GM18520 (cell line): ENCODE measurements around the gene HGD.
A peak's percentile ranks its signal among the peaks of the same experiment; 100 is the strongest.
"Not testable (repeated sequence)": the region's sequence is repeated elsewhere in the genome, so short reads cannot be mapped to it uniquely, and the experiment has no call there.

Source experiments
- ATAC-seq: cut with Tn5 transposase; IDR thresholded peaks from one replicate; pipeline ENCODE4 v1.9.1; 2021; ENCODE audit not compliant: unreplicated experiment

HGD gene

DNA sequence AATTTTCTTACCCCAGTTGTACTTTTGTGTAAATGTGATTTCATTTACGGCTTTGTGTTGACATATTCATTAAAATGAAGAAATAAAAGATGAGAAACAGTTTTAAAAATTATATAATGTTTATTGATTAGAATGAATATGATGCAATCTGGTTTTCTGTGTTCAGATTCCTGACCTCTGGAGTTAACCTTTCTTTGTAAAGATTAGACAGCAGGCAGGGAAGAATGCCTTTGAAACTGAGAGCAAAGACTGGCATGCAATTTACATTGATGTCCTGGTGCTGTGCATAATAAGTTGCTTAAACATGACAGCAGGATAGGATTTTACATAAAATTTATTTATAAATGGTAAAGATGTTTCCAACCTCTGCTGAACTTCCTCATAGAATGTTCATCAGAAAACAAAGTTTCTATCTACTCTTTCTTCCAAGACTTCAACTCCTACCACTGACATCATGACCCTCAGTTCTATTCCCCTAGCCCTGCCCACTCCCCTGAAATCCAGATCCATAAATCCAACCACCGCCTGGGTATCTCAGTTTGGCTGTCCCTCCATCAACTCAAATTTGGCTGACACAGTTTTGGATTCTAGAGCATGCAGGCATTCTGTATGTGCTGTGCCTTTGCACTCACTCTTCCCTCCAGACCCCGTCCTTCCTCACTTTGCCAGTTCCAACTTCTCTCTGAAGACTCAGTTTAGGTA, 1.7 kb downstream of the HGD start:
- ATAC-seq, result no peak

DNA sequence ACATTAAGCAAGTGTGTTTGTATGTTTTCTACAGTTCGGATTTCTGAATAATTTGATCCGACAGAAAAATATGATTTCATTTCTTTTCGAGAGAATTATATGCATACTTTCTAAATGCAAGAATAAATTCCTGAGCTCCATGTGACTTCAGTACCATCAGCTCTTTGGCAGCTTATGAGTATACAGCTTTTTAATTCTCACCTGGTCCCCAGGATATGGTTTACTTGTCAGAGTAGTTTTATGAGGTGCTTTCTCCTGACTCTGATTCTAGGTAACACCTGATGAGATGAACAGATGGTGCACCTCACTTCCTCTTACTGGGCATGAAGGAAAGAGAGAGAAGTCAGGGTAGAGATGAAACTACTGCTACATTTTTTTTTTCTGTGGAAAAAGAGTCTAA, 3.1 kb downstream of the HGD start:
- peak; percentile 33 for ATAC-seq

DNA sequence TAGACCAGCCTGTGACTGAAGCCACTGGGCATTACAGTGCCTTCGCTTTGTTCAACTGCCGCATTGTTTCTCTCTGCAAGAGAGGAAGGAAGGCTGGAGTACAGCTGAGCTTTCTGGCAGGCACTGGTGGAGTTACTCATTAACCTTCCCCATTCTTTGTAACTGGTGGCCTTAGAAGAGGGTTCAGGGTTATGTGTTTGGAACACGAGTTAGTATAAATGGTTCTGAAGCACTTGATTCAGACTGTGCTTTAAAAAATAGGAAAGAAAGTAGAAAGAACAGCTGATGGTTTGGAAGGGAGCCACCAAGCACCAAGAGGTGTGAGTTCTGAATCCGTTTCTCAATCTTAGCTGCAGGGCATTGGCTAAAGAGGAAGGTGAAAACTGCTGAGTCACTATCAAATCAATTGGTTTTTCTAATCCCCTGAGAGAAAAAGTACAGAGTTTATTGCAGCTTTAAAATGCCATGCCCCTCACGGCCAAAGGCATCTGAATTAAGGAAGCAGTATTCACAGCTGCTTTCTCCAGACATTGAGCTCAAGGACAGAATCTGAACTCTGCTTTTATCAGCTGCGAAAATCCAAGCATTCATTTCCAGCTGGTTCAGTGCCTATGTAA, 3.6 kb downstream of the HGD start:
- ATAC-seq, result peak; percentile 74

GRCh38 chr3:120677193-120677592, 4.8 kb downstream of the HGD start:
- not testable (repeated sequence) for ATAC-seq

DNA sequence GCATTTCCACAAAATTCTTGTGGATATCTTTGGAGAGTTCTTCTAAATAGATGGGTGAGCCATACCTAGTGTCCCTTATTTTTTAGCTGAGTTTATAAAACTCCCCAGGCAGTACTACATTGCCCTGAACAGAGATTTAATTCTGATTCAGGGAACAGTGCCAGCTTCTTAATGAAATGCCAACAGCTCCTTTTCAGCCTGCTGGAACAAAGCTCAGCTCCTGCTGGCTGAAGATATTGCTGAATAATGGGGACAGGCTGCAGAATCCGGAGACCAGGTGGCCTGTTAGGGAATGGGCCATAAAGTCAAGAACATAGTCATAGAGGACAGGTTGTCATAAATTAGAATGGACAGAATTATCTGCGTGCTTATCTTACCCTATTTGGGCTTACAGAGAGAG, 8.9 kb downstream of the HGD start:
- no peak for ATAC-seq

DNA sequence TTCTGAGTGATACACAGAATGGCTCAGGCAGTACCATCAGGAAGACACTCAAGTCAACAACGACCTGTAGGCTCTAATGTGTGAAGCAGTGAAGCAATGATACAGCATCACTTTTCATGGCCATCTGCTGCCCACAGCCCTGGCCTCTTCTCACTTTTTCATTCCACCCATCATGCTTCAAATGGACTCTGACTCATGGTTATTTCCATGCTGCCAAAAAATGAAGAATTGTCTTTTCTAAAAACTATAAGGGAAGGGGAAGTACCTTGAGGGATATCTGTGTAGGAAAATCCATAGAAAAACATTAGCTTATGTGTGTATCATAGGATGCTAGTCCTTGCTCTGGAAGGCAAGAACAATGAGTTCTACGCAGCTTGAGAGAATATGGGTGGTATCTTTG, 11.5 kb downstream of the HGD start:
- no peak for ATAC-seq

- no peak for ATAC-seq
Observed at GRCh38 chr3:120664926-120665325, 17.1 kb downstream of the HGD start.

DNA sequence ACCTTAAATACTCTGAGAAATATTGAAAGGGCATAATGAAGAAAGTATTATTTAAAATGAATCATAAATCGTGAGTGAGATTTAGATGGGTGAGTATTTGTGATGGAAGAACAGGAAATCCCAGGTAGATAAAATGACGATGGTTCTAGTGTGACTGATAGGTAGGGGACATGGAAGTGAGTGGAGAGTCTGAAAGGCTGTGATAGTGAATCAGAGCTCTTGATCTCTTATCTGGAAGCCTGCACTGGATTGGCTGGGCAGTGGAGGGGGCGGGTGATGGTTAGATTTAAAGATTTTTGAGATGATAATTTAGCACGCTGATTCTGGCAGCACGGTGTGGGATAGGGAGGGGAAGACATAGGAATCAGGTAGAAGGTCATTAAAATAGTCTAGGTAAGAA, 20.1 kb downstream of the HGD start:
- no peak for ATAC-seq

- ATAC-seq, result no peak
Observed at GRCh38 chr3:120661106-120661905, 20.7 kb downstream of the HGD start.

- ATAC-seq, result no peak
Observed at GRCh38 chr3:120659834-120660233, 22.2 kb downstream of the HGD start.

DNA sequence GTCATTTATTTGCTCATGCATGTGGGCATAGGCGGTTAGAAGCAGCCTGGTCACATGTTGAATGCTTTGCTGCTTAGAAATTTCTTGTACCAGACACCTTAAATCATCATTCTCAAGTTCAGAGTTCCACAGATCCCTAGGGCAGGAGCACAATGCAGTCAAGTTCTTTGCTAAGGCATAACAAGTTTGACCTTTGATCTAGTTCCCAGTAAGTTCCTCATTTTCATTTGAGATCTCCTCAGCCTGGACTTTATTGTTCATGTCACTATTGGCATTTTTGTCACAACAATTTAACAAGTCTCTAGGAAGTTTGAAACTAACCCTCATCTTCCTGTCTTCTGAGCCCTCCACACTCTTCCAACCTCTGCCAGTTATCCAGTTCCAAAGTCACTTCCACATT, 22.8 kb downstream of the HGD start:
- no peak for ATAC-seq

- no peak for ATAC-seq
Observed at GRCh38 chr3:120652896-120653545, 29.0 kb downstream of the HGD start.

DNA sequence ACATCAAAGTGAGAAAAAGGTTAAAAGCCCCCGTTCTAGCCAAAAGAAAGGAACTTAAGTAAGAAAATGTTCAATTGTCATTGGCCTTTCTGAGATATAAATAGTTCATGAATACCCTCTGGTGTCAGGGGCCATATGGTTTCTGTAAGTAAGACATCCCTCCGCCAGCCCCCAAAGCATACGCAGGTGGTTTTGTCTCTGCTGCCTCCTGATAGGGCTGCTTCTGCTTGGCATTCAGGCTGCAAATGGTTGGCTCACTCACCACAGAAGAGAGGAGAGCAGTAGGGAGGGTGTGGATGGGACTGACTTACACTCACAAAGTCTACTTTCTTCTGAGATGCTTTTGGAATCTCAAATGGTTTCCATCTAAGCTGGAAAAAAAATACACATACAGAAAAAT, 29.8 kb downstream of the HGD start:
- no peak for ATAC-seq

DNA sequence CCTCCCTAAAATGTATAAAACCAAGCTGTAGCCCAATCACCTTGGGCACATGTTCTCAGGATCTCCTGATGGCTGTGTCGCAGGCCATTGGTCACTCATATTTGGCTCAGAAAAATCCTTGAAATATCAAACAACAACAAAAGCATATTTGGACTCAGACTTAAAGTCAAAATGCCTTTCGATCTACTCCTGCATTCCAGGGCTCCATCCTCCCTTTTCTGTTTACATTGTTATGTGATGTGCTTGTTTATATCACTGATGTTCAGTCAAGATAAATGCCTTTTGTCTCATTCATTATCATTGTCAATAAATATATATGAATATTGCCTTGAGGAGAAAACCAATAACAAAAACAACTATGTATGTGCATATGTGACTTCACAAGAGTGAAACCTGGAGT, 31.7 kb downstream of the HGD start:
- ATAC-seq, result no peak

GRCh38 chr3:120649830-120650233, 32.2 kb downstream of the HGD start:
- no peak for ATAC-seq

DNA sequence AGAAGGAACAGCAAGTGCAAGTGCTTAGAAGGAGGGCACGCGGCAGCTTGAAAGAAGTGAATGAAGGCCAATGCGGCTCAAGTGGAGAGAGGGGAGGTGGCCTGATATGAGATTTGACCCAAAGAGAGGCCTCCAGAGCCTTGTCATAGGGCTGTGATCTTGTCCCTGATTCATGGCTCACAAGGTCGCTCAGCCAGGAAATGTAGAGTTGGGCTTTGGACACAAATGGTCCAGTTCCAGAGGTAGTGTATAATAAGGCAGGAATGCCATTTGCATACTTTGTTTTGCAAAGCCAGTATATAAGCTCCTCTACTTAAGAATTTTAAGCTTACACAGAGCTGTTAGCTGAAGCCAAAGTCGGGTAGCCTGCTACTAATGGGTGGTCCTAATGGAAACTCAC, 33.7 kb downstream of the HGD start:
- ATAC-seq, result no peak

DNA sequence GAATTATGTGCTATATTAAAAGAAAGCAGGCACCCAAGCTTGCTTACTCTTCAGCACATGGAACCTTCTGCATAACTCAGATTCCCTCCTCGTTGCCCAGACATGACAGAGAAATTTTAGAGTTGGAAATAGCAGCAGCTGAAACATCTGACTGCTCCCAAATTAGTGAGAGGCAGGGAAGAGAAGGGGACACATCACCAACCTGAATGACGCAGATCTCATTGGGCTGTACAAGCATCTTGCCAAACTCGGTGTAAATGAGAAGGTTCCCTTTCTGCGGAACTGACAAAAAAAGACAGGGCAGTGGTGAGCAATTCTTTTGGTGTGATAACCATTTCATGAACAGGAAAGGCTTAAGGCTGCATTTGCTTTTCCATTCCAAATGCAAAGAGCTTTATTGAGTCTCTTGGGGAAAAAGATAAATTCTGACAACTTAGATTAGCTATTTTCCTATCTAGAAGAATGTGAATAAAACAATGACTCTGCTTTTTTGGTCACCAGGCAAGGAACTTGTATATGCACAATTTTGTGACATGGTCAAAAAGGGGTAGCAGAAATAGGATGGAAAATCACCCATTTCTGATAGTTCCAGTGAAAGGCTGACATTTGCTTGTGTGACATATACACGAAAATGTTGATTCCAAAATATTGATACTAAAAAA, 35.1 kb downstream of the HGD start:
- ATAC-seq, result no peak

DNA sequence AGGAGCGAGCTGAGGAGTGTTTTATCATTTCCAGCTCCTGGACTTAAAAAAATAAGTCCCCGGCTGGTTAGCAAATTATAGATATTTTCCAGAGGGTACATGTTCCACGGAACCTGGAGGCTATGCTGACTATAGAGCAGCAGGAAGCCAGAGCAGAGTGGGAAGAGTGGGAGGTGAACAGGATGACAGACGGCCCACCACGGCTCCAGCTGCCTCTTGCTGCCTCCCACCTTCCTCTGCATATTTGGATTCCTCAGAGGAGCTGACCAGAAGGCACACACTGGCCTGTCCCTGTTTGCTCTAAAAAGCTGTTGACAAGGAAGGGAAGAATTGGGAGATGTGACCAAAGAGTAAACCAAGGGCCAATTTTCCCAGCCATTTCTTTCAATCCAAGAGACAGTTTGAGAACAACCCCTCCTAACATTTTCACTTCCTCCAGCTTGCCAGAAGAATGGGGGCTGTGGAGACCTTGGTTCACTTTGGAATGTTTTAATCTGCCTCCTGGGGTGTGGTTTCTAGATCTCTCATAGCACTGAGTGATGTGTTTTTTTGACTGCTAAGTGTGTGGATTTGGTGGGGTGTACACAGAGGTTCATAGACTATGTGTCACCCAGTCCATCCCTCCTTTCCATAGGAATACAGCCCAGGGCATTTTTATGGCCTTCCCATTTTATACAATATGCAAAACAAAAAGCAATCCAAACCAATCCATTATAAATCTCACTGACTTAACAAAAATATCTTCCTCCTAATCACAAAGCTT, 36.8 kb downstream of the HGD start:
- no peak for ATAC-seq

- ATAC-seq, result no peak
Observed at GRCh38 chr3:120642368-120642948, 39.6 kb downstream of the HGD start.

- ATAC-seq, result no peak
Observed at GRCh38 chr3:120641696-120642246, 40.3 kb downstream of the HGD start.
